ENCODE data around the gene BRD1. TPM values are rescaled to one million over a fixed set of nuclear protein-coding genes. Genes with fewer than 3 reads are reported as not detected.

BRD1 gene
- total and polyA plus RNA-seq, 3 donors from 2014 or later, result 113 to 122 (median 114) TPM

- Histone ChIP-seq H3K4me3 (no peak overlapping the region), H3K36me3 (ENCODE audit: low read depth, missing control alignments) (no peaks in the 10 kb centered on the region), H3K4me1 (peaks cover 7% of the 10 kb centered on the region), H3K27ac (no peak overlapping the region), H3K27me3 (no peaks in the 10 kb centered on the region), H3K9me3 (no peaks in the 10 kb centered on the region)
- no peak for DNase-seq
- WGBS, 2 donors, result 83% methylated on average over 18 of the region's 18 CpGs
- TF ChIP-seq, protein P1, sequence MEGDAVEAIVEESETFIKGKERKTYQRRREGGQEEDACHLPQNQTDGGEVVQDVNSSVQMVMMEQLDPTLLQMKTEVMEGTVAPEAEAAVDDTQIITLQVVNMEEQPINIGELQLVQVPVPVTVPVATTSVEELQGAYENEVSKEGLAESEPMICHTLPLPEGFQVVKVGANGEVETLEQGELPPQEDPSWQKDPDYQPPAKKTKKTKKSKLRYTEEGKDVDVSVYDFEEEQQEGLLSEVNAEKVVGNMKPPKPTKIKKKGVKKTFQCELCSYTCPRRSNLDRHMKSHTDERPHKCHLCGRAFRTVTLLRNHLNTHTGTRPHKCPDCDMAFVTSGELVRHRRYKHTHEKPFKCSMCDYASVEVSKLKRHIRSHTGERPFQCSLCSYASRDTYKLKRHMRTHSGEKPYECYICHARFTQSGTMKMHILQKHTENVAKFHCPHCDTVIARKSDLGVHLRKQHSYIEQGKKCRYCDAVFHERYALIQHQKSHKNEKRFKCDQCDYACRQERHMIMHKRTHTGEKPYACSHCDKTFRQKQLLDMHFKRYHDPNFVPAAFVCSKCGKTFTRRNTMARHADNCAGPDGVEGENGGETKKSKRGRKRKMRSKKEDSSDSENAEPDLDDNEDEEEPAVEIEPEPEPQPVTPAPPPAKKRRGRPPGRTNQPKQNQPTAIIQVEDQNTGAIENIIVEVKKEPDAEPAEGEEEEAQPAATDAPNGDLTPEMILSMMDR (IDR thresholded peaks at IDR 0.05), result no peak
- TF ChIP-seq POLR2A (IDR thresholded peaks at IDR 0.05), result no peak
- intact Hi-C loops (cut with DNase I; ENCODE audit: low total_unique reads), result no loop called here
Observed at GRCh38 chr22:49811020-49811791, 16.5 kb downstream of the BRD1 start.

DNA sequence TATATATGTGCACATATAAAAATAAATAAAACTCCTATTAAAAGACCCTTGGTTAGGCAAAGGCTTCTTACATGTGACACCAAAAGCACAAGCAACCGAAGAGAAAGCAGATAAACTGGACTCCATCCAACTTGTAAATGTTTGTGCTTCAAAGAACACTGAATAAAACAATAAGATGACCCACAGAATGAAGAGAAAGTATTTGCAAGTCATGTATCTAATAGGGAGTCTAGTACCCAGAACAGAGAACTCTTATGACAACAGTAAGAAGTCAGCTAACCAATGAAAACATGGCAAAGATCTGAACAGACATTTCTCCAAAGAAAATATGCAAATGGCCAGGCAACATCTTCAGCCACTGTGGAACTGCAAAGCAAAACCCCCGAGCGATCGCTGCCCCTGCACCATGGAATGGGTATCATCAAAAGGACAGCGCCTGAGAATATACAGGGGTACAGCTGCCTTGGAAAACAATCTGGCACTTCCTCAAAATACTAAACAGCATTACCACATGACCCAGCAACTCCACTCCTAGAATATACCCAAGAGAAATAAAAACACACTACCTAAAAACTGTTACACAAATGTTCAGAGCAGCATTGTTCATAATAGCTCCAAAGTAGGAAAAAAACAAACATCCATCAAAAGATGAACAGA, 17.2 kb downstream of the BRD1 start:
- no peak for TF ChIP-seq POLR2A (IDR thresholded peaks at IDR 0.05)
- TF ChIP-seq, protein P1 (IDR thresholded peaks at IDR 0.05), result no peak
- DNase-seq, result no peak
- intact Hi-C loops (cut with DNase I; ENCODE audit: low total_unique reads), result no loop called here

DNA sequence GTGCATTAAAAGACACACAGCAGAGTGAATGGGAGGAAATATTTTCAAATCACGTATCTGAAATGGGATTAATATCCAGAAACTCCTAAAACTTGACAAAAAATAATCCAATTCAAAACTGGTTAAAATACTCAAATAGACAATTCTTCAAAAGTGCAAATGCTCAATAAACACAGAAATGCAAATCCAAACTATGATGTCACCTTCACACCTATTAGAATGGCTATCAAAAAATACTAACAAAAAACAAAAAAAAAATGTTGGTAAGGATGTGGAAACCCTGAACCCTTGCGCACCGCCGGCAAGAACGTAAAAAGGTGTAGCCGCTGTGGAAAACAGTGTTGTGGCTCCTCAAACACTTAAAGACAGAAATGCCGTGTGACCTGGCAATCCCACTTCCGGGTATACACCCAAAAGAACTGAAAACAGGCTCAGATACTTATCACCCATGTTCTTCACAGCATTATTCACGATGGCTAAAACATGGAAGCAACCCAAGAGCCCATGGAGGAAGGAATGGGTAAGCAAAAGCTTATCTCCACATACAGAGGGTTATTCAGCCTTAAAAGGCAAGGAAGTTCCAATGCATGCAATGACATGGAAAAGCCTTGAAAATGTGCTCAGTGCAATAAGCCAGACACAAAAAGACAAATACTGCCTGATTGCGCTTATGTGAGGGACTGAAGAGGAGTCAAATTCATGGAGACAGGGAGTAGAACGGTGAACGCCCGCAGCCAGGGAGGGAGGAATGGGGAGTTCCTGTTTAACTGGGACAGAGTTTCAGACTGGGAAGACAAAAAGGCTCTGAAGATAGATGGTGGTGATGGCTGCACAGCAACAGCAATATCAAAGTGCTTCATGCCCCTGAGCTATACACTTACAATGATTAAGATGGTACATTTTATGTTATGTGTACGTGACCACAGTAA, 19.6 kb downstream of the BRD1 start:
- H3K36me3 ChIP-seq (ENCODE audit: low read depth, missing control alignments), result no peaks in the 10 kb centered on the region
- H3K27ac ChIP-seq, result no peak overlapping the region
- DNase-seq, result no peak
- no peaks in the 10 kb centered on the region for H3K27me3 ChIP-seq
- TF ChIP-seq, protein P1 (IDR thresholded peaks at IDR 0.05), result no peak
- no peak for TF ChIP-seq POLR2A (IDR thresholded peaks at IDR 0.05)
- H3K4me1 ChIP-seq, result peaks cover 7% of the 10 kb centered on the region
- WGBS, 2 donors, result 84 to 89% methylated on average over 14 of the region's 14 CpGs
- H3K9me3 ChIP-seq, result no peaks in the 10 kb centered on the region
- intact Hi-C loops (cut with DNase I; ENCODE audit: low total_unique reads), result no loop called here
- no peak overlapping the region for H3K4me3 ChIP-seq

More for the DNA sequence above, 17.2 kb downstream of the BRD1 start:
- Histone ChIP-seq H3K27ac (no peak overlapping the region), H3K36me3 (ENCODE audit: low read depth, missing control alignments) (no peaks in the 10 kb centered on the region), H3K4me3 (no peak overlapping the region), H3K9me3 (no peaks in the 10 kb centered on the region), H3K4me1 (peaks cover 7% of the 10 kb centered on the region), H3K27me3 (no peaks in the 10 kb centered on the region)
- WGBS, 2 donors, result 69 to 75% methylated on average over 5 of the region's 5 CpGs

GRCh38 chr22:49807129-49807528, 20.5 kb downstream of the BRD1 start:
- no peak overlapping the region for H3K27ac ChIP-seq
- H3K36me3 ChIP-seq (ENCODE audit: low read depth, missing control alignments), result no peaks in the 10 kb centered on the region
- TF ChIP-seq, protein P1 (IDR thresholded peaks at IDR 0.05), result no peak
- no peak for TF ChIP-seq POLR2A (IDR thresholded peaks at IDR 0.05)
- intact Hi-C loops (cut with DNase I; ENCODE audit: low total_unique reads), result no loop called here
- no peak overlapping the region for H3K4me3 ChIP-seq
- no peaks in the 10 kb centered on the region for H3K9me3 ChIP-seq
- no peaks in the 10 kb centered on the region for H3K27me3 ChIP-seq
- peaks cover 7% of the 10 kb centered on the region for H3K4me1 ChIP-seq
- 90 to 96% methylated on average over 8 of the region's 8 CpGs for WGBS, 2 donors
- no peak for DNase-seq
